Ascending aorta (tissue), 2 donors: ENCODE measurements around the gene SLC9A1. TPM values are rescaled to one million over a fixed set of nuclear protein-coding genes. Genes with fewer than 3 reads are reported as not detected.

Source experiments
- DNase-seq, 2 donors: peaks; one replicate each; pipeline ENCODE4 v3.0.0-alpha.2; 2019; ENCODE audit warnings: low spot score in 2 of 2
- H3K27ac ChIP-seq, 2 donors: fragments of 200-600 bp; sonication (generic); one replicate each; pipeline ENCODE4 v1.5.1; 2016 to 2017; ENCODE audit warnings: mild to moderate bottlenecking in 1 of 2
- H3K27me3 ChIP-seq: fragments of 200-600 bp; sonication (generic); one replicate; pipeline ENCODE4 v1.5.1; 2017
- H3K36me3 ChIP-seq, 2 donors: fragments of 200-600 bp; sonication (generic); one replicate each; pipeline ENCODE4 v1.5.1; 2016
- H3K4me1 ChIP-seq, 2 donors: fragments of 200-600 bp; sonication (generic); one replicate each; pipeline ENCODE4 v1.5.1; 2016 to 2017; ENCODE audit warnings: mild to moderate bottlenecking in 1 of 2
- H3K4me3 ChIP-seq, 2 donors: fragments of 200-600 bp; sonication (generic); one replicate each; pipeline ENCODE4 v1.5.1; 2016 to 2017; ENCODE audit warnings: mild to moderate bottlenecking in 1 of 2
- H3K9me3 ChIP-seq, 2 donors: fragments of 200-600 bp; sonication (generic); one replicate each; pipeline ENCODE4 v1.5.1; 2016
- CTCF ChIP-seq, 3 experiments: fragments of 200-600 bp in 2 of 3; fragments of 450-650 bp in 1 of 3; sonication (generic) in 2 of 3; IDR thresholded peaks; one replicate each; pipeline ENCODE4 v1.5.1; 2016 to 2019; ENCODE audit warnings: antibody characterized with exemption in 3 of 3, mild to moderate bottlenecking in 1 of 3, moderate library complexity in 1 of 3
- intact Hi-C: fragments of 100-400 bp; cut with DNase I; formaldehyde crosslinking; loops from one replicate; pipeline ENCODE4 v1.15.1; 2023
- total RNA-seq: library from RNA; depleted of rRNA; stranded (reverse); fragments of >200 nt; gene quantifications from one replicate; pipeline ENCODE4 v1.1.0, GENCODE V29; 2016

The SLC9A1 gene
- total RNA-seq, 1 donor from 2014 or later: 22.0 TPM

- H3K9me3 ChIP-seq: no peaks in the 10 kb centered on the region
- peaks cover 10 to 20% of the 10 kb centered on the region in 2 donors for H3K36me3 ChIP-seq
- H3K4me1 ChIP-seq: peaks cover 0 to 11% of the 10 kb centered on the region in 2 donors
- H3K27me3 ChIP-seq: no peaks in the 10 kb centered on the region
- H3K27ac ChIP-seq: no peak overlapping the region
- no peak for TF ChIP-seq CTCF (IDR thresholded peaks at IDR 0.05)
- intact Hi-C loops: no loop called here
- no peak for DNase-seq
- H3K4me3 ChIP-seq: no peak overlapping the region
Measured at GRCh38 chr1:27109103-27109822, 45.7 kb downstream of the SLC9A1 start.

- DNase-seq: no peak
- TF ChIP-seq CTCF (IDR thresholded peaks at IDR 0.05): no peak
- H3K4me3 ChIP-seq: no peak overlapping the region
- H3K9me3 ChIP-seq: no peaks in the 10 kb centered on the region
- H3K36me3 ChIP-seq: peaks cover 10 to 21% of the 10 kb centered on the region in 2 donors
- H3K27me3 ChIP-seq: no peaks in the 10 kb centered on the region
- intact Hi-C loops: no loop called here
- H3K27ac ChIP-seq: no peak overlapping the region
- peaks cover 0 to 11% of the 10 kb centered on the region in 2 donors for H3K4me1 ChIP-seq
Measured at GRCh38 chr1:27108588-27108987, 46.3 kb downstream of the SLC9A1 start.

GRCh38 chr1:27106561-27107323, 48.2 kb downstream of the SLC9A1 start:
- Histone ChIP-seq H3K4me3 (no peak overlapping the region), H3K9me3 (no peaks in the 10 kb centered on the region), H3K27me3 (no peaks in the 10 kb centered on the region), H3K27ac (no peak overlapping the region), H3K36me3 (peaks cover 15 to 26% of the 10 kb centered on the region in 2 donors), H3K4me1 (peaks cover 0 to 5% of the 10 kb centered on the region in 2 donors)
- intact Hi-C loops: no loop called here
- no peak for TF ChIP-seq CTCF (IDR thresholded peaks at IDR 0.05)
- DNase-seq: no peak

DNA sequence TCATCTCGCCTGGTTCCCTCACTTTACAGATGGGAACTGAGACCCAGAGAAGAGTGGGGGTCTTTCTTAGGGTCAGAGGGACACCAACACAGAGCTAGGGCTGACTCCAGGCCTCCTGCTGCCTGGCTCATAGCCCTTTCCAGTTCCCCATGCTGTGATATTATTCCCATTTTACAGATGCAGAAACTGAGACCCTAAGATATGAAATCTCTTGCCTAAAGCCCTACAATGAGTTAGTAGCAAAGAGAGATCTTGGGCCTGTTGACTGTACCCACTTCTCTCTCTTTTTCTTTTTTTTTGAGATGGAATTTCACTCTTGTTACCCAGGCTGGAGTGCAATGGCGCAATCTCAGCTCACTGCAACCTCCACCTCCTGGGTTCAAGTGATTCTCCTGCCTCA, 49.9 kb downstream of the SLC9A1 start:
- no peak for TF ChIP-seq CTCF (IDR thresholded peaks at IDR 0.05)
- H3K27ac ChIP-seq: no peak overlapping the region
- peaks cover 15 to 26% of the 10 kb centered on the region in 2 donors for H3K36me3 ChIP-seq
- H3K4me1 ChIP-seq: peaks cover 1 to 2% of the 10 kb centered on the region in 2 donors
- no peak overlapping the region for H3K4me3 ChIP-seq
- DNase-seq: no peak
- no peaks in the 10 kb centered on the region for H3K27me3 ChIP-seq
- no peaks in the 10 kb centered on the region for H3K9me3 ChIP-seq
- intact Hi-C loops: no loop called here

GRCh38 chr1:27103498-27103897, 51.4 kb downstream of the SLC9A1 start:
- no peak for TF ChIP-seq CTCF (IDR thresholded peaks at IDR 0.05)
- Histone ChIP-seq H3K4me3 (no peak overlapping the region), H3K4me1 (peaks cover 13 to 17% of the 10 kb centered on the region in 2 donors), H3K27me3 (no peaks in the 10 kb centered on the region), H3K9me3 (no peaks in the 10 kb centered on the region), H3K36me3 (peaks cover 12 to 22% of the 10 kb centered on the region in 2 donors), H3K27ac (no peak overlapping the region)
- intact Hi-C loops: loop anchor here (2.0 kb wide), 1 partner anchor 51 kb away; the partner anchor contains the start of gene SLC9A1
- no peak for DNase-seq
